Effector CD4-positive, alpha-beta T cell (primary cell): Measurements from ENCODE around the gene SELPLG.
"Not testable (repeated sequence)": the region's sequence is repeated elsewhere in the genome, so short reads cannot be mapped to it uniquely, and the experiment has no call there.

Source experiments
- DNase-seq: peaks from one replicate; pipeline ENCODE4 v3.0.0-alpha.2; 2020

The SELPLG gene

GRCh38 chr12:108655812-108656175, 22.1 kb upstream of the SELPLG start:
- DNase-seq: not testable (repeated sequence)

DNA sequence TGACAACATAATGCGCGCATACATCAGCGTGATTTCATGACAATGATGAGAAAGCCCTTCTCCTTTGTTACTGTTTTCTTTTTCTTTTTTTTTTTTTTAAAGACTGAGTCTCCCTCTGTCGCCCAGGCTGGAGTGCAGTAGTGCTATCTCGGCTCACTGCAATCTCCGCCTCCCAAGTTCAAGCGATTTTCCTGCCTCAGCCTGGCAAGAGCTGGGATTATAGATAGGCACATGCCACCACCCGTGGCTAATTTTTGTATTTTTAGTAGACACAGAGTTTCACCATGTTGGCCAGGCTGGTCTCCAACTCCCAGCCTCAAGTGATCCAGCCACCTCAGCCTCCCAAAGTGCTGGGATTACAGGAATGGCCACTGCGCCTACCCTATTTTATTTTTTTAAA, 20.9 kb upstream of the SELPLG start:
- DNase-seq: not testable (repeated sequence)

- DNase-seq: no peak
These were observed 20.2 kb upstream of the SELPLG start for GRCh38 chr12:108653922-108654321.

- DNase-seq: no peak
These were observed 19.4 kb upstream of the SELPLG start for GRCh38 chr12:108653082-108653516.

DNA sequence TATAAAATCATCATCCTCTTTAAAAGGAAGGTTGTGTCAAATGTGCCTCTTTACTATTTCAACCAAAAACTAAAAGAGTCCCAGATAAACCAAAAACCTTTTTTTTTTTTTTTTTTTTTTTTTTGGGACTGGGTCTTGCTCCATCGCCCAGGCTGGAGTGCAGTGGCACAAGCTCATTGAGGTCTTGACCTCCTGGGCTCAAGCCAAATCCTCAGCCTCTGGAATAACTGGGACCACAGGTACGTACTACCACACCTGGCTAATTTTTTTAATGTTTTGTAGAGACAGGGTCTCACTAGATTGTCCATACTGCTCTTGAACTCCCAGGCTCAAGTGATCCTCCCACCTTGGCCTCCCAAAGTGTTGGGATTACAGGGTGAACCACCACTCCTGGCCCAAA, 16.4 kb upstream of the SELPLG start:
- DNase-seq: no peak

- DNase-seq: no peak
These were observed 16.0 kb upstream of the SELPLG start for GRCh38 chr12:108649669-108650068.

DNA sequence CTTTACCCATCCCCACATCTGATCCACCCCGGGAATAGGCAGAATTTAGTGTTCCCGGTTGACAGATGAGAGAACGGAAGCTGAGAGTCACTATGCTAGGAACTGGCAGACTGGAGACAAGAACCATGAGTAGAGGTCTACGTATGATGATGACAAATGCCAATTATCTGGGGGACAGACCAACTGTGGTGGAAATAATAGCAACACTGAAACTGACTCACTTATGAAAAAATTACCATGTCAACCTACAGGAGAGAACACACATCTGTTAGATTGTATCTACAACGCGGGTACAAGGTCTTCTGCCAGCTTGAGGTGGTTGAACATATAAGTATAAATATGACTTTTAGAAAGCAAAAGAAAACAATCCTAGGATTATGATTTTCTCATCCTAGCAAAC, 15.4 kb upstream of the SELPLG start:
- DNase-seq: no peak

- DNase-seq: no peak
These were observed 14.7 kb upstream of the SELPLG start for GRCh38 chr12:108648371-108648770.

- no peak for DNase-seq
These were observed 14.0 kb upstream of the SELPLG start for GRCh38 chr12:108647585-108648287.

DNA sequence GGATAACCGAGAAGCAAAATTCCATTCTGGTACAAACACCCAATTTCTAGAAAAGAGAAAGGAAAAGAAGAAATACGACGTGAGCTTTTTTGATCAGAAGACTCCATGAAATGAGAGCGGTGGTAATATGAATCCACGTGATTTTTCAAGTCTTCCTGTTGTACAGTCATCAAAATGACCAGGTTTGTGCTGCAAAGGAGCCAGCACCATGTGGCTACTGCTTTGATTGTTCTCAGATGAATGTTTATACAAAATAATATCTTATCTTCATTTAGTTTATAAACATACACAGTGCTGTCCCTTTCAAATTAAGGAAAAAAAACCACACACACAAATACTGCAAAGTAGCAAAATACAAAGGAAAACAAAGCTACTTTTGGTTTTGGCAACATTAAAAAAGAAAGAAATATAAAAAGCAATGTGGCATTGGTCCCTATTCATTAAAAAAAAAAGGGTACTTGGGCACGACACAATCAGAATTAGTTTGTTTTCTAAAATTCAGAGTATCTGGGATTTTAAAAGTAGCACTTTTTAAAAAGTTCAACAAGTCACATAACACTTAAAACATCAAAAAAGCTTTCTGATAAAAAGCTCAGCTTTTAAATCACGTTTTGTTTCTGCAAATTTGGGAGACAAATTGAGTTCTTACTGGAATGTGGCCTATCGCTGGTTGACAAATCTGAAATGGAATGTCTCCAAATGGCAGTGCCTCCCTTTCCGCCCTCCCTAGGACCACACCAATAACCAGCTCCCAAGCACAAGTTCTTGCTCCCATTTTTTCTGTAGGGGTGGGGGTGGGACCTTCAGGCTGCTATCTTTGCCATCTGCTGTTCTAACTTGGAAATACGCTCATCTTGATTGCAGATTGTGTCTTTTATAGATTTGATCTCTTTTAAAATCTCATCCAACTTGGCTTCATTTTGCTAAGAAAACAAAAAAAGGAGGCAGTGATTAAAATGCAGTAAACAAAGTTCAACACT, 13.2 kb upstream of the SELPLG start:
- no peak for DNase-seq

DNA sequence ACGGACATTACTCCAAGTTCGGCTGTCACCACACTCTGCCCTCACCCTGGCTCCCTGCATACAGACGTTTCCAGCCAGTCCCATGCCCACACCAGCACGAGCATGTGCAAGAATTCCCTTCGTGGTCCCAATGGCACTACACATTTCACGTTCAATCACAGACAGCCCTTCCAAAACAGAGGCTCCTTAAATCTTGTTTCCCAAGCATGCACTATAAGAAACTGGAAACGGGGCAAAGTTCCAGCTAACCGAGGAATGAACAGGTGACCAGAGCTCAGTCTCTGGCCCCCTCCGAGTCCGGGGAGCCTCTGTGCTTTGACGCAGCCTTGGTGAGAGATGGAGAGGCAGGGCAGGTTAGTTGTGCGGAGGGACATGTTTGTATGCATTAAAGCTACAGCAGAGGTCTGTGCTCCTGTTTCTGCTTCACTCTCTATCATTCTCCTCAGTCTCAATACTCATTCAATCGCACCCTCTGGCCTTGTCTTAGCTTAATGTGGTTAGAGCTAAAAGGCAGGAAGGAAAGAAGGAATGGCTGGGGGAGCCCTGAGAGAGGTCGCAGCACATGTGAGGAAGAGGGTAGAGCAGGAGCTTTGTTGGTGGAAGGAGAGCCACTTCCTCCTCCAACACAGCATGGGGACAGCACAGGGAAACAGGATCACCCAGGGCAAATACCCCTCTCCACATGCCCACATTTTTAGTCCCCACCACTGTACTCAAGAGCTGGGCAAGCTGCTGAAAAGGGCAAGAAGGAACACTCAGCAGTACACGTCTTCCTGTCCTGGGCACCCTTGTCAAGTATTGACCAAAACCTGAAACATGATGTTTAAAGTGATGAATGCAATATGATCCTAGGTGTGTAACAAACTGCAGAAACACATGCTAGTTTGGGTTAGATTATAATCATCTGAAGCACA, 12.2 kb upstream of the SELPLG start:
- DNase-seq: no peak

DNA sequence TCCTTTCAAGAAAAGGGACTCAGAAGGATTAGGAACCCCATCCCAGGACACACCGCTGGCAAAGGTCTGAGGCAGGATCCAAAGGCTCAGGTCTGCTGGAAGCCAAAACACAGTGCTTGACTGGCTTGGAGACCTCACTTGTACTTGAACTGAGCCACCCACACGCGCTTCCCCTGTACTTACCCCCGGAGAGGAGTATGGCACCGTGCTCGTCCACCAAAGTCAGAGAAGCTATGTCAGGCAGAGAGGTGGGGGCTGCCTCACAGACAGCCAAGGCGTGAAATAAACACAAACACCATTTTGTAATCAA, 11.1 kb upstream of the SELPLG start:
- no peak for DNase-seq

GRCh38 chr12:108643941-108644810, 10.5 kb upstream of the SELPLG start:
- DNase-seq: no peak

DNA sequence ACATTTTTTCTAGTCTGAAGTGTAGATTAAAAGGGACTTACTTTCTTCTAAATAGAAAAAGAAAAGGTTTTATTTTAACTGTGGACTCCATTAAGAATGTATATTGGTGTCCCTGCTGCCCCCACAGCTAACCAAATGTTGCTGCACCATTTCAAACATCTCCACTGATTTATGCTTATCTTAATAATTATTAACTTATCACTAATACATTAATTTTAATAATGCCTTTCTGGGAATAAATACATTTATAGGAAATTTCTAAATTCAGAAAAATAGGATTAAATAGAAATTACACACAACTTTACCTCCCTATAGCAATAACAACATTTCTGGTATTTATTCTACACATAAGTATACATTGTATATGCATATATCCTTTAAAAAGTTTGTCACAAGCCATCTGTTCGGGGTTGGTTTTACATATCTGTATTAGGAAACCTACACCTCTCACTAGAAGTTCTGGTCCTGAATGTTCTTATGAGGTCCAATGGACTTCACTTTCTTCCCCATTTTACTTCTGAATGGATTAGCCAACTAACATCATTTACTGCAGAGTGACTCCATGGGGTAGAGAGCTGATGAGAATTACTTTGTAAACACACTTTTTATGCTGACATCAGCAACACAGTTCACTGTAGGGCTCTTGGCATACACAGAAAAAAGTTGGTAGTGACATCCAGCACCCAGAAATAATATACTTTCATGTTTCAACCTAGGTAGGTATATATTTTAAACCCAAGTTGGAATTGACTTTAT, 9.4 kb upstream of the SELPLG start:
- no peak for DNase-seq

DNA sequence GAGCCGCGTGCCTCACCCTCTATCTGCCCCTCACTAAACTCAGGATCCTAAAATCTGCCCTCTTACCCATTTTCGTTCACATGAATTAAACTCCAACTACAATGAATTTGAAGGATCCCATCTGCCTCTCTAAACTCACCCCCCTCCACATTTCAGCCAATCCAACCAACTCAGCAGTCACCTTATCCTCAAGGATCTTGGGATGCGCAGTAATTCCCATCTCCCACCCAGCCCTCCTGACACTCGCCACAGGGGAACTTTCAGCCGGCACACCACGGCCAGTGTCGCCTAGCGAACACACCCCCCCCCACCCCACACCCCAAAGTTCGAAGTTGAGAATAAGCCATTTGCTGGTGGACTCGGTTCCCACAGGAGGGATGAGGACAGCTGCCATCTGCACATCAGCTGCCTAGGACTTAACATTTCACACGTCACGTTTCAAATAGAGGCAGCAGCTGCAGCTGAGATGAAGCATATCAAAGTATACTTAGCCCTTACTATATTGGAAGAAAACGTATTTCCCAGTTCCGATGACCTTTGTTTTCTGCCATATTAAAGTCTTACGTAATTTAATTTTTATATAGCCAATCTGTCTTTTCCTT, 8.7 kb upstream of the SELPLG start:
- DNase-seq: no peak

- no peak for DNase-seq
These were observed 8.0 kb upstream of the SELPLG start for GRCh38 chr12:108641446-108642268.

DNA sequence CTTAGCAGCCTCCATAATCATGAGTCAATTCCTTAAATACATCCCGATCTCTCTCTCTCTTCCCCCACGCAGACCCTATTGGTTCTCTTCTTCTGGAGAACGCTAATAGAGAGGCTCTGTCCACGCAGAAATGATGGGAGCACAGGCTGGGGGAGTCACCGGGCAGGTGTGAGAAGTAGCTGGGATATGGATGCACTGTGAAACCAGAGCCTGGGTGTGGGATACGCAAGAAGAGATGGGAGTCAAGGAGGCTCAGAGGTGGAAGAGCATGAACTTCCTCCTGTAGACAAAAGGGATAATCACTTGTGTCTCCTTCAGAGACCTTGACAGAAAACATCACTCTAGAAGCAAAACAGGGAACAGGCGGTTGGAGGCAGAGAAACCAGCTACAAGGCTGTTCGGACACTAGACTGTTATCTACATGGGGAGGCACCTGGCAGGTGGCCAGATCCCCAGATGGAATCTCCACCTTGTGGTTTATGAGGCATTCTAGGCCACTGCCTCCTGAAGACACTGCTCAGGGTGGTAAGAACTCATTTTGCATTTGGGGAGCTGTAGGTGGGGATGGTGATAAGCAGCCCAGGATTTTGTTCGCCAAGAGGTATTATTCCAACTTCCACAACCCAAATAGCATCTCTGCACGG, 7.2 kb upstream of the SELPLG start:
- no peak for DNase-seq

DNA sequence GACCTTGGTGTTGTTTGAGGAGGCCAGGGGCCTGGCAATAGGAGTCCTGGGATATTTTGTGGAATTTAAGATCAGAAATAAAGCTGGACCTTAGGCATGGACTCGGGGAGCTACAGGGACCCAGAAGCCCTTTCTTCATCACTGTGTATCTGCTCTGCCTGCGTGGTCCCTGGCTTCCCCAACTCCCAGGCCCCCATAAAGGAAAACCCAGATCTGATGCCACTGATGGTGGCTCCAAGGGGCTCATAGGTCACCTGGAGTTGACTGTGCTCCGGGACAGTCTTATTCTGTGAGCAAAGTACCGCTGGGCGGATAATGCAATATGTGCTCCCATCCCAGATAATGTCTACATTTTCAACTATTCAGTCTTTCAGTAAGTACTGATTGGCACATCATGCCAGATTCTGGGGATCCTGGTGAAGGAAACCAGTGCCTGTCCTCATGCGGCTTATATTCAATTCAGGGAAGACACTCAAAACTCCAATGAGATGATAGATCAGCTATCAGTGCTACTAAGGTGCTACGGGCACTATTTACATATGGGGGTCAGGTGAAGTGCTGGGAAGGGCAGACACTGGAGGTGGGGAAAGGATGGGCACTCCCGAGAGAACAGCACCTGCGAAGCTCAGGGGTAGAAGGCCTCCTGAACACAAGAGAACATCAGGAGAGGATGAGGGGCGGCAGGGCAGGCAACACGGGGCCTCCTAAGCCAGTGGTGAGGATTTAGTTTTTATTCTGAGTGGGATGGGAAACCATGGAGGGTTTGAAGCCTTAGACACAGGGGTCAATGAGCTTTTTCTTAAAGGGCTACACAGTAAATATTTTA, 5.5 kb upstream of the SELPLG start:
- no peak for DNase-seq
